Neural crest cell (in vitro differentiated cells): Measurements from ENCODE around the gene WRNIP1. TPM values are rescaled to one million over a fixed set of nuclear protein-coding genes. Genes with fewer than 3 reads are reported as not detected.

Experiments
- DNase-seq: peaks from one replicate; pipeline ENCODE4 v3.0.0; 2021; ENCODE audit warnings: low read depth, mixed read lengths, low spot score
- H3K27ac Mint-ChIP-seq: one replicate; pipeline ENCODE4 v1.8.0; 2021; ENCODE audit warnings: mild to moderate bottlenecking, mixed read lengths; ENCODE audit not compliant: unreplicated experiment
- H3K27me3 Mint-ChIP-seq: 2 replicates; pipeline ENCODE4 v1.8.0; 2021; ENCODE audit warnings: low read depth, mild to moderate bottlenecking, mixed read lengths
- H3K36me3 Mint-ChIP-seq: 2 replicates; pipeline ENCODE4 v1.8.0; 2021; ENCODE audit warnings: low read depth, mild to moderate bottlenecking, mixed read lengths
- H3K4me1 Mint-ChIP-seq: 2 replicates; pipeline ENCODE4 v1.8.0; 2021; ENCODE audit warnings: mixed read lengths
- H3K4me3 Mint-ChIP-seq: one replicate; pipeline ENCODE4 v1.8.0; 2021; ENCODE audit warnings: mild to moderate bottlenecking, mixed read lengths
- H3K9me3 Mint-ChIP-seq: 2 replicates; pipeline ENCODE4 v1.8.0; 2021; ENCODE audit warnings: mixed read lengths
- CTCF ChIP-seq: fragments of 200-600 bp; sonication (generic); conservative IDR thresholded peaks from 2 replicates; pipeline ENCODE4 v1.5.0; 2021; ENCODE audit warnings: antibody characterized with exemption, mild to moderate bottlenecking
- total RNA-seq: library from RNA; stranded (reverse); gene quantifications from 2 replicates; pipeline ENCODE4 v1.2.1, GENCODE V29; 2021

The WRNIP1 gene
- total RNA-seq, 1 donor from 2014 or later: 46.2 TPM

- no peak overlapping the region for H3K27ac Mint-ChIP-seq
Measured at GRCh38 chr6:2786269-2786668, 21.1 kb downstream of the WRNIP1 start.

GRCh38 chr6:2790588-2791449, 25.6 kb downstream of the WRNIP1 start:
- Mint-ChIP-seq H3K4me1 (peaks cover 7% of the 10 kb centered on the region), H3K27me3 (no peaks in the 10 kb centered on the region), H3K4me3 (no peak overlapping the region), H3K27ac (no peak overlapping the region), H3K9me3 (no peaks in the 10 kb centered on the region), H3K36me3 (peaks cover 9% of the 10 kb centered on the region)
- peak; percentile 51 for DNase-seq
- TF ChIP-seq CTCF: peak; percentile 84

More at GRCh38 chr6:2786269-2786668, 21.1 kb downstream of the WRNIP1 start:
- TF ChIP-seq CTCF: no peak
- Mint-ChIP-seq H3K36me3 (peaks cover 14% of the 10 kb centered on the region), H3K4me1 (peaks cover 7% of the 10 kb centered on the region), H3K27me3 (no peaks in the 10 kb centered on the region), H3K9me3 (no peaks in the 10 kb centered on the region), H3K4me3 (no peak overlapping the region)
- DNase-seq: no peak

GRCh38 chr6:2791450-2791974, 26.3 kb downstream of the WRNIP1 start:
- peaks cover 8% of the 10 kb centered on the region for H3K4me1 Mint-ChIP-seq
- H3K27me3 Mint-ChIP-seq: no peaks in the 10 kb centered on the region
- no peak overlapping the region for H3K27ac Mint-ChIP-seq
- DNase-seq: no peak
- H3K4me3 Mint-ChIP-seq: no peak overlapping the region
- H3K9me3 Mint-ChIP-seq: no peaks in the 10 kb centered on the region
- peaks cover 9% of the 10 kb centered on the region for H3K36me3 Mint-ChIP-seq
- TF ChIP-seq CTCF: no peak

- Mint-ChIP-seq H3K27ac (peak overlapping the region; percentile 44), H3K4me3 (no peak overlapping the region), H3K36me3 (peaks cover 4% of the 10 kb centered on the region), H3K4me1 (peaks cover 9% of the 10 kb centered on the region), H3K9me3 (no peaks in the 10 kb centered on the region), H3K27me3 (no peaks in the 10 kb centered on the region)
- TF ChIP-seq CTCF: no peak
- no peak for DNase-seq
Measured at GRCh38 chr6:2792330-2793110, 27.3 kb downstream of the WRNIP1 start.

- H3K27me3 Mint-ChIP-seq: no peaks in the 10 kb centered on the region
- no peaks in the 10 kb centered on the region for H3K9me3 Mint-ChIP-seq
- H3K36me3 Mint-ChIP-seq: no peaks in the 10 kb centered on the region
- H3K27ac Mint-ChIP-seq: no peak overlapping the region
- no peak for TF ChIP-seq CTCF
- DNase-seq: no peak
- peaks cover 17% of the 10 kb centered on the region for H3K4me1 Mint-ChIP-seq
- no peak overlapping the region for H3K4me3 Mint-ChIP-seq
Measured at GRCh38 chr6:2793534-2794151, 28.4 kb downstream of the WRNIP1 start.
